Prostate gland (tissue), 2 donors: Measurements from ENCODE around the gene CCDC13.

Experiments
- CTCF ChIP-seq, 4 experiments: fragments of 200-600 bp in 2 of 4; fragments of 450-650 bp in 2 of 4; sonication (generic) in 2 of 4; IDR thresholded peaks; 1 replicate in 3 of 4; 2 replicates in 1 of 4; pipeline ENCODE4 v1.5.1; 2016 to 2019; ENCODE audit warnings: antibody characterized with exemption in 4 of 4, mild to moderate bottlenecking in 2 of 4, moderate library complexity in 2 of 4
- POLR2AphosphoS5 ChIP-seq: sonication (generic); formaldehyde crosslinking; IDR thresholded peaks from one replicate; pipeline ENCODE4 v1.6.1; 2017; ENCODE audit warnings: antibody characterized with exemption

- TF ChIP-seq CTCF (IDR thresholded peaks at IDR 0.05) (no peak), POLR2AphosphoS5 (no peak)
Measured at GRCh38 chr3:42749025-42749752, 23.9 kb downstream of the CCDC13 start.
